GM11168 (cell line): ENCODE data around the gene NCAM1.

Source experiments
- in situ Hi-C: fragments of 300-500 bp; cut with MboI; formaldehyde crosslinking; loops from one replicate; pipeline ENCODE4 v1.12.0; 2022; ENCODE audit warnings: low sequenced_read_pairs; ENCODE audit not compliant: unreplicated experiment

The NCAM1 gene

GRCh38 chr11:113265362-113265761 is 304.1 kb downstream of the NCAM1 start:
- in situ Hi-C loops, result no loop called here

- in situ Hi-C loops, result no loop called here
These were observed 306.3 kb downstream of the NCAM1 start for GRCh38 chr11:113267493-113267892.

DNA sequence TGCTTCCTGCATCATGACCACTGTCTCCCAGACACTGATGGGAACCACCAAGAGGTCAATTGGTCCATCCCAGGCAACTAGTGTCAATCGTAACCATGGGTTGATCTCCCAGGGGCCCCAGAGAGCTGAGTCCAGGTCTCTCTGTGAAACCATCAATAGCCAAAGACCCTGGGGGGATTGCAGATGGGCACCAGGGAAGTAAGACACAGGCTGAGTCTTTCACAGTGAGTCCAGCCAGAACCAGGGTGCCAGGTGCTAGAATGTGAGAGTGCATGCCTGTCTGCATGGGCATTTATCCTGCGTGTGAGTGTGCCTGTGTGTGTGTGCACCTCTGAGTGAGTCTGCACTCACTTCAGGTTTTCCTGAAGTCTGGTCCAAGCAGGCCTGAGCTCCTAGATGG is 307.9 kb downstream of the NCAM1 start:
- in situ Hi-C loops, result no loop called here

GRCh38 chr11:113269636-113270035 is 308.4 kb downstream of the NCAM1 start:
- in situ Hi-C loops, result no loop called here

GRCh38 chr11:113270080-113270479 is 308.9 kb downstream of the NCAM1 start:
- in situ Hi-C loops, result no loop called here

GRCh38 chr11:113271551-113272245 is 310.5 kb downstream of the NCAM1 start:
- in situ Hi-C loops, result no loop called here

GRCh38 chr11:113272281-113272680 is 311.1 kb downstream of the NCAM1 start:
- in situ Hi-C loops, result no loop called here

DNA sequence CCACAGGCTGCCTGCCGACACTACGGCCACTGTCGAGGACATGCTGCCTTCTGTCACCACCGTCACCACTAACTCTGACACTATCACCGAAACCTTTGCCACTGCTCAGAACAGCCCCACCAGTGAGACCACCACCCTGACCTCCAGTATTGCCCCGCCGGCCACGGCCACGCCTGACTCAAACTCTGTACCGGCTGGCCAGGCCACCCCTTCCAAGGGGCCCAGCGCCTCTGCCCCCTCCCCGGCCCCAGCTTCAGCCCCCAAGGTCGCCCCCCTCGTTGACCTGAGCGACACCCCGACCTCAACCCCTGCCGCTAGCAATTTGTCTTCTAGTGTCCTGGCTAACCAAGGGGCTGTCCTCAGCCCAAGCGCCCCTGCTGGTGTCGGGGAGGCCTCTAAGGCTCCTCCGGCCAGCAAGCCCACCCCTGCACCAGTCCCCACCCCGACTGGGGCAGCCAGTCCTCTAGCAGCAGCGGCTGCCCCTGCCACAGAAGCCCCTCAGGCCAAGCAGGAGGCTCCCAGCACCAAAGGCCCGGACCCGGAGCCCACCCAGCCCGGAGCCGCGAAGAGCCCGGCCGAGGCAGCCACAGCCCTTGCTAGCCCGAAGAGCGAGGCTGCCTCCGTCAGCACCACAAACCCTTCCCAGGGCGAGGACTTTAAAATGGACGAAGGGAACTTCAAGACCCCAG is 311.9 kb downstream of the NCAM1 start:
- in situ Hi-C loops, result no loop called here

GRCh38 chr11:113273720-113274119 is 312.5 kb downstream of the NCAM1 start:
- in situ Hi-C loops, result no loop called here

DNA sequence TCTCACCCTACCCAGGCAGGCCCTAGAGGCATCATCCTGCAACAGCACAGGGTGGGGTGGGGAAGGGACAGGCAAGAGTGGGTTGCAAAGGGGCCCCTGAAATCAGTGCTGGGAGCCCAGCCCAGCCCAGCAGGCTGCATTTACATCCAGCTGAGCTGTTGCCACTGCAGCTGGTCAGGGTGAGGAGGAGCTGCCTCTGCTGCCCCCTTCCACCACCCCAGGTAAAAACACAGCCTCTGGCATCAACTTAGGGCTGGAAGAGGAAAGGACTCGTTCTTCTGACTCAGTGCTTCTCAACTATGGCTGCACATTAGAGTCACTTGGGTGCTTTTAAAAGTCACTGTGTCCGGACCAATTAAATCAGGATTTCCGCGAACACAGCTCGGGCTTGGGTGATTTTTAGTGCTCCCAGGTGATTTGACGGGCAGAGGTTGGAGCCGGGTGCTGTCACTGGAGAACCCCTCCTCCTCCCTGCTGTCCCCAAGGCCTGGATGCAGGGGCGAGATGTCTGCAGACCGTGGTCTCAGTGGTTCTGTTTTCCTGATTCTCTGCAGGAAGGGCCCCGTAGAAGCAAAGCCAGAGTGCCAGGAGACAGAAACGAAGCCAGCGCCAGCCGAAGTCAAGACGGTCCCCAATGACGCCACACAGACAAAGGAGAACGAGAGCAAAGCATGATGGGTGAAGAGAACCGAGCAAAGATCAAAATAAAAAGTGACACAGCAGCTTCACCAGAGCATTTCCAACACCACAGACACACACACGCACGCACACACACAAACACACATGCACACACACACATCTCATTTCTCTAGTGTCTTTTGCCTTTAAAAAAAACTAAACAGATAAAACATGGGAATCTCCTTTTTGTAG is 313.7 kb downstream of the NCAM1 start:
- in situ Hi-C loops, result loop anchor here (25.0 kb wide), 1 partner anchor 463 kb away; no protein-coding TSS in a partner anchor

DNA sequence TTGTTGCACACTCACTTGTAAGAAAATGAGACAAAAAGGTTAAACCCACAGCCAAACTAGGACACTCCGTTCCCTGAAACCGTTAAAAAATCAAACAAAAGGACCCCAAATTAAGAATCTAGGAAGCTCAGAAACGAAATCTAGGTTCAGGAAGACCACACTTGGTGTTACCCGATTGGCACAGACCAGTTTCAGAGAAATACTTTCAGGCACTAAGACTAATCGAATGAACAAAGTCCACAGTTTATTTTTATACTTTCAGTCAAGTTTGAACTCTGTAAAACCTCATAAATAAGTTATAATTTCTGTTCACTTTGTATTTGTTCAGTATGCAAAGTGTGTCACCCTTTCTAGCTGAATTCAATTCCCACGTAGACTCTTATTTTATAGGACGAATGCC is 314.4 kb downstream of the NCAM1 start:
- in situ Hi-C loops, result loop anchor here (25.0 kb wide), 1 partner anchor 463 kb away; no protein-coding TSS in a partner anchor

DNA sequence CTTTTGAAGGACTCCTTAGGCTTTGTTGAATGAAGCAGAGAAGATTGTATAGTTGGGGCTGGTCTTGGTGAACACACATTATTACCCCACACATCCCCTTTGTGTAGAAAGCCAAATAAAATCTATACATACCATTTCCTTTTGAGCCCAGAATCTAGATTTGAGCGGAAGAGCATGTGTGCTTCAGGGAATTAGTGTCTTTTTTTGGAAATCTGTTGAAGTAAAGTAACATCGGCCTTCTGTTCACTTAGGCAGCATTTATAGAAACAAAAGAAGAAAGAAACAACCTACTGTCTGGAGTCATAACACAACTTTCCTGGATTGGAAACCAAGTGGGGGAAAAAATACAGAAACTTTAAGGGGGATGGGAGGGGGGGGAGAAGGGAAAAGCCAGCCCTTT is 315.2 kb downstream of the NCAM1 start:
- in situ Hi-C loops, result loop anchor here (25.0 kb wide), 1 partner anchor 464 kb away; no protein-coding TSS in a partner anchor

DNA sequence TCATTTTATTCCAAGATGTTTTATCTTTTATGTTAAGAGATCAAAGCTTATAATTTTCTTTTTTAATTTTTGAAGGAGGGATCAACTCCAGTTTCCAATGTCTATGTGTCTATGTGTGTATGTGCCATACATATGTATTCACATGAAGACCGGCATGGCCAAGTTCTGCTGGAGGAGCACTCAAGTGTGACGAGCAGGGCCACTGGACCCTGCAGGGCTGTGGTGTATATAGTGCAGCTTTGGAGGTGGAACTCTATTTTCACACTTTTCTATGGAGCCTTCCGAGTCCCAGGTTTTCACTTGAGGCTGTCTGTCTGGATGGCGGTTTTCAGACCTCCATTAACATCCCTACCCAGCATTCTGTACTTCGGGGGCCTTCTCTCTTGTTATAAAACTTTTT is 316.7 kb downstream of the NCAM1 start:
- in situ Hi-C loops, result loop anchor here (25.0 kb wide), 1 partner anchor 466 kb away; no protein-coding TSS in a partner anchor

DNA sequence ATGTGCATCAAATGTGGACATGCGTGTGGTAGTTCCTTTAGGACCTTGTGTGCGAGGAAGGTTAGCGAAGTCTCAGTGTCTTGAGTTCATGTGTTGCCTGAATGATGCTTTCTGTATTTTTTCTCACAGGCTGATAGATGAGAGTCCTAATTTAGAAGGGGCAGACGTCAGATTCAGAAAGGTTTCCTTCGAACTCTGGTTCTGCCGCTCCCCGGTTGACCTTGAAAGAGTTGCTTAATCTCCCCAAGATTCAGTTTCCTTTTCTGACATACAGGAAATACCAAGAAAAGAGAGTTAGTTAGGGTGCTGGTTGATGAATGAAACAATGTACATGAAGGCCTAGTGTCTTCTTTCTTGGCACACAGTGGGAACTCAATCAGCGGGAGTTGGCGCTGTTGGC is 317.3 kb downstream of the NCAM1 start:
- in situ Hi-C loops, result loop anchor here (25.0 kb wide), 1 partner anchor 466 kb away; no protein-coding TSS in a partner anchor

GRCh38 chr11:113278925-113279324 is 317.7 kb downstream of the NCAM1 start:
- in situ Hi-C loops, result loop anchor here (25.0 kb wide), 1 partner anchor 467 kb away; no protein-coding TSS in a partner anchor

- in situ Hi-C loops, result loop anchor here (25.0 kb wide), 1 partner anchor 467 kb away; no protein-coding TSS in a partner anchor
These were observed 318.4 kb downstream of the NCAM1 start for GRCh38 chr11:113279591-113279990.

DNA sequence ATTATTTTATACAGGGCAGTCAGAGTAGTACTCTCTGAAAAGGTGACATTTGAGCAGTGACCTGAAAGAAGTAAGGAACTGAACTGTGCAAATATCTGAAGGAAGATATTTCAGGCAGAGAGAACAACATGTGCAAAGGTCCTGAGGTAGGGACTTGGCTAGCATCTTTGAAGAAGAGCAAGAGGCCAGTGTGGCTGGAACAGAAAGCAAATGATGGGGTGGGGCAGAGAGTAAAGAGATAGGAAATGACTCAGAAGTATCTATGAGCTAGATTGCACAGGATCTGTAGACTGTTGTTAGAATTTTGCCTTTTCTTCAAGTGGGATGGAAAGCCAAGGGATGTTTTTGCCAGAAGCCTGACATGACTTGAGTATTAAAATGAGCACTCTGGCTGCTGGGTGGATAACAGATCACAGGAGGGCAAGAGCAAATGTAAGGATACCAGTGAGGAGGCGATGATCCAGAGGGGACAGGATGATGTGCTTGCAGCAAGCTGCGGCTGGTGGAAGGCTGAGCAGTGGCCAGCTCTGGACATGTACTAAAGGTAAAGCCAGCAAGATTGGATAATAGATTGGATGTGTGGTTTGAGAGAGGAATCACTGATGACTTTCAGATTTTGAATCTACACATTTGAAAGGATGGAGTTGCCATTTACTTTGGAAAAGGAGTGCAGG is 320.0 kb downstream of the NCAM1 start:
- in situ Hi-C loops, result loop anchor here (10.0 to 25.0 kb wide), 2 partner anchors 469 to 696 kb away; no protein-coding TSS in a partner anchor

- in situ Hi-C loops, result loop anchor here (10.0 to 25.0 kb wide), 2 partner anchors 471 to 698 kb away; no protein-coding TSS in a partner anchor
These were observed 321.7 kb downstream of the NCAM1 start for GRCh38 chr11:113282898-113283437.

DNA sequence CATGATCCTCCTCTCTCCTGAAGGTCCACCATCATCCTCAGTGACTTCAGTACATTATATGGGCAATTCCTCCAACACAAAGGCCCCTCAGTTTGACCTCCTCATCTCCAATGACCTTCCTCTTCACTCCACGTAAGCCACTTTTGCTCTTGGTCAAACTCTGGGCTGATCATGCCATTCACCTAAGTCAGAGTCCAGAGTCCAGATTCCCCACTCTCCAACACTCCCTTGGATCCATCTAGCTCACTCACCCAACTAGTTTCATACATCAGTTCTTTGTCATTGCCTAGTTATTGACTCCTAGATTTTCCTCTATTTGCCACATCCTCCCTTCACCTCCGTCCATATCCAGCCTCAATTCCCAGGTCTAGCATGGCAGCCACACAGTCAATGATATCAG is 322.7 kb downstream of the NCAM1 start:
- in situ Hi-C loops, result loop anchor here (10.0 to 25.0 kb wide), 2 partner anchors 472 to 699 kb away; no protein-coding TSS in a partner anchor
